CMK (cell line): ENCODE data around the gene THOC6.

Source experiments
- DNase-seq: peaks from one replicate; pipeline ENCODE4 v3.0.0-alpha.2; 2010; ENCODE audit warnings: low read depth

THOC6 gene

GRCh38 chr16:3023669-3024478 is at the start of gene THOC6, which contains the start of gene HCFC1R1:
Gene THOC6, plus strand, starts transcription at chr16:3024035. Its CDS starts 292 bp downstream, at chr16:3024327.
Gene HCFC1R1, minus strand, starts transcription at chr16:3023942. Its CDS starts 1 bp downstream, at chr16:3023941.
- peak; percentile 97 for DNase-seq

GRCh38 chr16:2974319-2975056 is 49.3 kb upstream of the THOC6 start:
- DNase-seq: no peak

- DNase-seq: no peak
Measured at GRCh38 chr16:2975161-2975795, 48.6 kb upstream of the THOC6 start.

- no peak for DNase-seq
Measured at GRCh38 chr16:2976201-2976600, 47.6 kb upstream of the THOC6 start.

GRCh38 chr16:2976673-2977072 is 47.2 kb upstream of the THOC6 start:
- no peak for DNase-seq

- no peak for DNase-seq
Measured at GRCh38 chr16:2977440-2977839, 46.4 kb upstream of the THOC6 start.

GRCh38 chr16:2979669-2980226 is 44.1 kb upstream of the THOC6 start:
- DNase-seq: no peak

- peak; percentile 70 for DNase-seq
Measured at GRCh38 chr16:2980227-2981176, 43.3 kb upstream of the THOC6 start, which contains the start of gene PKMYT1. Gene PKMYT1, minus strand, starts transcription at chr16:2980446. Its CDS starts 789 bp downstream, at chr16:2979657.

- DNase-seq: peak; percentile 62
Measured at GRCh38 chr16:2981177-2981898, 42.5 kb upstream of the THOC6 start.

- no peak for DNase-seq
Measured at GRCh38 chr16:2981899-2982250, 42.0 kb upstream of the THOC6 start.

GRCh38 chr16:2982402-2982801 is 41.4 kb upstream of the THOC6 start:
- DNase-seq: no peak

- DNase-seq: no peak
Measured at GRCh38 chr16:2983706-2984136, 40.1 kb upstream of the THOC6 start.

- DNase-seq: no peak
Measured at GRCh38 chr16:2985462-2985861, 38.4 kb upstream of the THOC6 start.

GRCh38 chr16:2985893-2986355 is 37.9 kb upstream of the THOC6 start:
- DNase-seq: no peak

GRCh38 chr16:2986623-2987188 is 37.1 kb upstream of the THOC6 start:
- no peak for DNase-seq

- DNase-seq: no peak
Measured at GRCh38 chr16:2987286-2987685, 36.5 kb upstream of the THOC6 start.

GRCh38 chr16:2987833-2988232 is 36.0 kb upstream of the THOC6 start:
- DNase-seq: no peak

GRCh38 chr16:2988590-2989099 is 35.2 kb upstream of the THOC6 start:
- no peak for DNase-seq

GRCh38 chr16:2990891-2991290 is 32.9 kb upstream of the THOC6 start:
- DNase-seq: no peak
